Transverse colon (tissue), 4 donors: ENCODE measurements around the gene IFI27L1. TPM values are rescaled to one million over a fixed set of nuclear protein-coding genes. Genes with fewer than 3 reads are reported as not detected.

Source experiments
- DNase-seq: peaks from one replicate; pipeline ENCODE4 v3.0.0-alpha.2; 2019
- H3K27ac ChIP-seq, 4 donors: fragments of 200-600 bp; sonication (generic); 2 replicates each; pipeline ENCODE4 v1.5.1; 2016 to 2018; ENCODE audit warnings: inconsistent platforms in 4 of 4
- H3K27me3 ChIP-seq: fragments of 200-600 bp; sonication (generic); 2 replicates; pipeline ENCODE4 v1.5.1; 2017; ENCODE audit warnings: inconsistent platforms
- H3K36me3 ChIP-seq, 4 donors: fragments of 200-600 bp; sonication (generic); 2 replicates each; pipeline ENCODE4 v1.5.1; 2017 to 2019; ENCODE audit warnings: inconsistent platforms in 4 of 4
- H3K4me1 ChIP-seq, 4 donors: fragments of 200-600 bp; sonication (generic); 2 replicates each; pipeline ENCODE4 v1.5.1; 2017 to 2020; ENCODE audit warnings: inconsistent platforms in 4 of 4
- H3K4me3 ChIP-seq, 4 donors: fragments of 200-600 bp; sonication (generic); 1 replicate in 1 of 4; 2 replicates in 3 of 4; pipeline versions ENCODE4 v1.5.1 to v1.6.1; 2017 to 2019; ENCODE audit warnings: inconsistent platforms in 4 of 4
- H3K9me3 ChIP-seq, 2 donors: fragments of 200-600 bp; sonication (generic); 2 replicates each; pipeline ENCODE4 v1.5.1; 2017 to 2019; ENCODE audit warnings: inconsistent platforms in 2 of 2
- CTCF ChIP-seq, 5 experiments: fragments of 200-600 bp in 3 of 5; fragments of 450-650 bp in 2 of 5; sonication (generic) in 3 of 5; IDR thresholded peaks; 1 replicate in 2 of 5; 2 replicates in 3 of 5; pipeline ENCODE4 v1.5.1; 2016 to 2017; ENCODE audit warnings: antibody characterized with exemption in 5 of 5, inconsistent platforms in 3 of 5, mild to moderate bottlenecking in 2 of 5, moderate library complexity in 1 of 5
- EP300 ChIP-seq: sonication (generic); formaldehyde crosslinking; IDR thresholded peaks from one replicate; pipeline ENCODE4 v1.6.1; 2017; ENCODE audit warnings: antibody characterized with exemption, low read depth
- POLR2A ChIP-seq: fragments of 450-650 bp; IDR thresholded peaks from one replicate; pipeline ENCODE4 v1.6.1; 2016; ENCODE audit warnings: antibody characterized with exemption, mild to moderate bottlenecking, moderate library complexity
- POLR2AphosphoS5 ChIP-seq, 3 donors: sonication (generic); formaldehyde crosslinking; IDR thresholded peaks; one replicate each; pipeline ENCODE4 v1.6.1; 2016; ENCODE audit warnings: antibody characterized with exemption in 3 of 3
- WGBS, 2 donors: methylation state at CpG; one replicate each; pipeline ENCODE4 v1.1.5; 2018; ENCODE audit warnings: low coverage in 1 of 2; 5-methylcytosine and 5-hydroxymethylcytosine counted together
- in situ Hi-C, 4 donors: fragments of 200-750 bp; cut with MboI; loops; one replicate each; pipeline versions ENCODE4 v1.15.0 to v1.15.1; 2017; ENCODE audit warnings: low sequenced_read_pairs in 3 of 4, low pct_ligation_motif_present in 1 of 4, low pct_unique_long_range_greater_than_20kb in 1 of 4
- intact Hi-C: fragments of 100-400 bp; cut with DNase I; formaldehyde crosslinking; loops from one replicate; pipeline ENCODE4 v1.15.1; 2023; ENCODE audit warnings: low total_unique reads
- total RNA-seq, 4 donors: library from RNA; depleted of rRNA; stranded (reverse); fragments of >200 nt; gene quantifications; one replicate each; pipeline ENCODE4 v1.1.0, GENCODE V29; 2016

IFI27L1 gene
- 10 to 100 TPM in 3 of 4 donors, not detected in 1; 12.3 to 21.3 (median 17.9) TPM for total RNA-seq

GRCh38 chr14:94080621-94081385 is at the start of gene IFI27L1, which contains the start of gene DDX24:
Gene IFI27L1, plus strand, starts transcription at chr14:94081310. Its CDS starts 15,628 bp downstream, at chr14:94096938.
Gene DDX24, minus strand, starts transcription at chr14:94081202. Its CDS starts 1,460 bp downstream, at chr14:94079742.
- DNase-seq = peak; percentile 98
- in situ Hi-C loops = no loop called here
- no peaks in the 10 kb centered on the region for H3K27me3 ChIP-seq
- intact Hi-C loops = loop anchor here (5.0 kb wide), 1 partner anchor 1526 kb away; no protein-coding TSS in a partner anchor
- 0% methylated on average over 2 to 53 of the region's 77 CpGs for WGBS, 2 donors
- H3K4me1 ChIP-seq = peaks cover 11 to 54% (median 34%) of the 10 kb centered on the region in 4 donors
- peak within 1 kb of the TSS; percentile 68 to 100 (median 96) for H3K4me3 ChIP-seq
- peak within 1 kb of the TSS; percentile 95 to 99 (median 98) for H3K27ac ChIP-seq
- TF ChIP-seq POLR2A (peak; percentile 98), EP300 (no peak), CTCF (IDR thresholded peaks at IDR 0.05) (peak in 1 of 5 experiments; percentile 8), POLR2AphosphoS5 (IDR thresholded peaks at IDR 0.05) (peak; percentile 99)
- peaks cover 0 to 4% of the 10 kb centered on the region in 2 donors for H3K9me3 ChIP-seq
- peaks cover 0 to 7% (median 3%) of the 10 kb centered on the region in 4 donors for H3K36me3 ChIP-seq

GRCh38 chr14:94031883-94032279 is 49.2 kb upstream of the IFI27L1 start:
- in situ Hi-C loops (loop anchor here in 2 of 4 donors (10.0 kb wide), 1 partner anchor 103 kb away; no protein-coding TSS in a partner anchor), intact Hi-C loops (no loop called here)
- no peaks in the 10 kb centered on the region for H3K36me3 ChIP-seq
- peaks cover 0 to 17% (median 7%) of the 10 kb centered on the region in 4 donors for H3K4me1 ChIP-seq
- H3K9me3 ChIP-seq = no peaks in the 10 kb centered on the region
- no peaks in the 10 kb centered on the region for H3K27me3 ChIP-seq
- no peak overlapping the region for H3K27ac ChIP-seq
- 68 to 71% methylated on average over 1 to 7 of the region's 7 CpGs for WGBS, 2 donors
- peak; percentile 43 for DNase-seq
- no peak overlapping the region for H3K4me3 ChIP-seq
- no peak for TF ChIP-seq POLR2A

GRCh38 chr14:94034886-94035285 is 46.2 kb upstream of the IFI27L1 start:
- no peak overlapping the region for H3K27ac ChIP-seq
- intact Hi-C loops = loop anchor here (5.0 kb wide), 1 partner anchor 102 kb away; no protein-coding TSS in a partner anchor
- H3K9me3 ChIP-seq = no peaks in the 10 kb centered on the region
- no peaks in the 10 kb centered on the region for H3K36me3 ChIP-seq
- H3K4me3 ChIP-seq = no peak overlapping the region
- WGBS, 2 donors = 71 to 96% methylated on average over 2 to 3 of the region's 3 CpGs
- in situ Hi-C loops = loop anchor here in 3 of 4 donors (5.0 to 10.0 kb wide), 2 partner anchors 100 to 102 kb away; no protein-coding TSS in a partner anchor
- H3K4me1 ChIP-seq = peaks cover 0 to 5% (median 0%) of the 10 kb centered on the region in 4 donors
- DNase-seq = no peak
- TF ChIP-seq CTCF (IDR thresholded peaks at IDR 0.05) (no peak), EP300 (no peak), POLR2A (no peak), POLR2AphosphoS5 (IDR thresholded peaks at IDR 0.05) (no peak)
- no peaks in the 10 kb centered on the region for H3K27me3 ChIP-seq

- Histone ChIP-seq H3K27ac (no peak overlapping the region), H3K36me3 (no peaks in the 10 kb centered on the region), H3K9me3 (no peaks in the 10 kb centered on the region), H3K4me3 (no peak overlapping the region), H3K27me3 (no peaks in the 10 kb centered on the region), H3K4me1 (peaks cover 0 to 5% (median 0%) of the 10 kb centered on the region in 4 donors)
- in situ Hi-C loops (loop anchor here in 3 of 4 donors (5.0 to 10.0 kb wide), 2 partner anchors 98 to 101 kb away; no protein-coding TSS in a partner anchor), intact Hi-C loops (loop anchor here (5.0 kb wide), 1 partner anchor 101 kb away; no protein-coding TSS in a partner anchor)
- peak; percentile 81 for DNase-seq
- WGBS, 2 donors = 37 to 44% methylated on average over 3 to 12 of the region's 12 CpGs
- peak; percentile 80 to 89 (median 81) for TF ChIP-seq CTCF (IDR thresholded peaks at IDR 0.05)
- TF ChIP-seq POLR2AphosphoS5 (IDR thresholded peaks at IDR 0.05) = no peak
Measured at GRCh38 chr14:94036313-94037167, 44.6 kb upstream of the IFI27L1 start.
